Activated naive CD4-positive, alpha-beta T cell treated with anti-CD3 and anti-CD28 coated beads, Interleukin-2, amount 50 U/mL, for 24 hours (primary cell): ENCODE results near the gene GNA15.

Experiments
- H3K27ac Mint-ChIP-seq: one replicate; pipeline ENCODE4 v1.8.0; 2021; ENCODE audit warnings: mild to moderate bottlenecking, mixed read lengths
- H3K27me3 Mint-ChIP-seq: one replicate; pipeline ENCODE4 v1.8.0; 2021; ENCODE audit warnings: mixed read lengths
- H3K36me3 Mint-ChIP-seq: one replicate; pipeline ENCODE4 v1.8.0; 2021; ENCODE audit warnings: mixed read lengths
- H3K4me1 Mint-ChIP-seq: one replicate; pipeline ENCODE4 v1.8.0; 2021; ENCODE audit warnings: mixed read lengths
- H3K4me3 Mint-ChIP-seq: one replicate; pipeline ENCODE4 v1.8.0; 2021; ENCODE audit warnings: mild to moderate bottlenecking, mixed read lengths
- H3K9me3 Mint-ChIP-seq: one replicate; pipeline ENCODE4 v1.8.0; 2021; ENCODE audit warnings: mixed read lengths

Gene GNA15

GRCh38 chr19:3125900-3126524 is 9.8 kb upstream of the GNA15 start:
- Mint-ChIP-seq H3K36me3 (no peaks in the 10 kb centered on the region), H3K27ac (no peak overlapping the region), H3K9me3 (no peaks in the 10 kb centered on the region), H3K4me3 (no peak overlapping the region), H3K27me3 (no peaks in the 10 kb centered on the region), H3K4me1 (peaks cover 5% of the 10 kb centered on the region)

GRCh38 chr19:3129112-3129511 is 6.7 kb upstream of the GNA15 start:
- Mint-ChIP-seq H3K4me3 (no peak overlapping the region), H3K4me1 (peaks cover 20% of the 10 kb centered on the region), H3K27me3 (no peaks in the 10 kb centered on the region), H3K27ac (no peak overlapping the region), H3K36me3 (no peaks in the 10 kb centered on the region), H3K9me3 (no peaks in the 10 kb centered on the region)

- H3K27ac Mint-ChIP-seq, result no peak overlapping the region
- H3K4me3 Mint-ChIP-seq, result peak overlapping the region; percentile 39
- H3K4me1 Mint-ChIP-seq, result peaks cover 20% of the 10 kb centered on the region
- H3K36me3 Mint-ChIP-seq, result no peaks in the 10 kb centered on the region
- no peaks in the 10 kb centered on the region for H3K9me3 Mint-ChIP-seq
- peaks cover 2% of the 10 kb centered on the region for H3K27me3 Mint-ChIP-seq
These were observed 4.7 kb upstream of the GNA15 start for GRCh38 chr19:3131168-3131567.

GRCh38 chr19:3132971-3133792 is 2.7 kb upstream of the GNA15 start:
- Mint-ChIP-seq H3K4me1 (peaks cover 20% of the 10 kb centered on the region), H3K27me3 (peaks cover 6% of the 10 kb centered on the region), H3K4me3 (peak overlapping the region; percentile 65), H3K27ac (peak overlapping the region; percentile 61), H3K9me3 (no peaks in the 10 kb centered on the region), H3K36me3 (peaks cover 2% of the 10 kb centered on the region)

GRCh38 chr19:3133793-3134116 is 2.1 kb upstream of the GNA15 start:
- Mint-ChIP-seq H3K27ac (no peak overlapping the region), H3K4me1 (peaks cover 20% of the 10 kb centered on the region), H3K27me3 (peaks cover 6% of the 10 kb centered on the region), H3K36me3 (peaks cover 2% of the 10 kb centered on the region), H3K9me3 (no peaks in the 10 kb centered on the region), H3K4me3 (peak overlapping the region; percentile 65)

GRCh38 chr19:3136684-3137055 is 837 bp downstream of the GNA15 start:
- no peaks in the 10 kb centered on the region for H3K9me3 Mint-ChIP-seq
- H3K27me3 Mint-ChIP-seq, result peaks cover 6% of the 10 kb centered on the region
- H3K27ac Mint-ChIP-seq, result no peak overlapping the region
- H3K36me3 Mint-ChIP-seq, result peaks cover 2% of the 10 kb centered on the region
- H3K4me3 Mint-ChIP-seq, result peak overlapping the region; percentile 47
- peaks cover 25% of the 10 kb centered on the region for H3K4me1 Mint-ChIP-seq

GRCh38 chr19:3137119-3137518 is 1.3 kb downstream of the GNA15 start:
- Mint-ChIP-seq H3K9me3 (no peaks in the 10 kb centered on the region), H3K4me1 (peaks cover 28% of the 10 kb centered on the region)

GRCh38 chr19:3138268-3138667 is 2.4 kb downstream of the GNA15 start:
- Mint-ChIP-seq H3K27me3 (peaks cover 6% of the 10 kb centered on the region), H3K27ac (no peak overlapping the region), H3K36me3 (peaks cover 2% of the 10 kb centered on the region), H3K4me1 (peaks cover 26% of the 10 kb centered on the region), H3K9me3 (no peaks in the 10 kb centered on the region), H3K4me3 (no peak overlapping the region)

More at GRCh38 chr19:3137119-3137518, 1.3 kb downstream of the GNA15 start:
- H3K27ac Mint-ChIP-seq, result no peak overlapping the region
- H3K4me3 Mint-ChIP-seq, result peak overlapping the region; percentile 47
- H3K36me3 Mint-ChIP-seq, result peaks cover 2% of the 10 kb centered on the region
- H3K27me3 Mint-ChIP-seq, result peaks cover 6% of the 10 kb centered on the region

- H3K4me3 Mint-ChIP-seq, result no peak overlapping the region
- no peak overlapping the region for H3K27ac Mint-ChIP-seq
These were observed 4.8 kb downstream of the GNA15 start for GRCh38 chr19:3140667-3141038.

GRCh38 chr19:3142292-3142670 is 6.4 kb downstream of the GNA15 start:
- Mint-ChIP-seq H3K36me3 (no peaks in the 10 kb centered on the region), H3K4me3 (no peak overlapping the region), H3K9me3 (no peaks in the 10 kb centered on the region), H3K4me1 (peaks cover 18% of the 10 kb centered on the region), H3K27ac (peak overlapping the region; percentile 47), H3K27me3 (no peaks in the 10 kb centered on the region)

More at GRCh38 chr19:3140667-3141038, 4.8 kb downstream of the GNA15 start:
- H3K27me3 Mint-ChIP-seq, result peaks cover 5% of the 10 kb centered on the region
- peaks cover 2% of the 10 kb centered on the region for H3K36me3 Mint-ChIP-seq
- no peaks in the 10 kb centered on the region for H3K9me3 Mint-ChIP-seq
- H3K4me1 Mint-ChIP-seq, result peaks cover 18% of the 10 kb centered on the region

- H3K27ac Mint-ChIP-seq, result no peak overlapping the region
- H3K9me3 Mint-ChIP-seq, result no peaks in the 10 kb centered on the region
- no peaks in the 10 kb centered on the region for H3K36me3 Mint-ChIP-seq
- H3K27me3 Mint-ChIP-seq, result no peaks in the 10 kb centered on the region
- H3K4me1 Mint-ChIP-seq, result peaks cover 18% of the 10 kb centered on the region
- no peak overlapping the region for H3K4me3 Mint-ChIP-seq
These were observed 7.0 kb downstream of the GNA15 start for GRCh38 chr19:3142781-3143337.

GRCh38 chr19:3145909-3146676 is 10.3 kb downstream of the GNA15 start:
- Mint-ChIP-seq H3K9me3 (no peaks in the 10 kb centered on the region), H3K27ac (peak overlapping the region; percentile 23), H3K4me1 (peaks cover 9% of the 10 kb centered on the region), H3K4me3 (no peak overlapping the region), H3K36me3 (no peaks in the 10 kb centered on the region), H3K27me3 (no peaks in the 10 kb centered on the region)

GRCh38 chr19:3146677-3147100 is 10.9 kb downstream of the GNA15 start:
- no peaks in the 10 kb centered on the region for H3K27me3 Mint-ChIP-seq
- H3K4me1 Mint-ChIP-seq, result peaks cover 8% of the 10 kb centered on the region
- no peaks in the 10 kb centered on the region for H3K36me3 Mint-ChIP-seq
- no peak overlapping the region for H3K4me3 Mint-ChIP-seq
- peak overlapping the region; percentile 23 for H3K27ac Mint-ChIP-seq
- no peaks in the 10 kb centered on the region for H3K9me3 Mint-ChIP-seq

GRCh38 chr19:3148503-3148902 is 12.7 kb downstream of the GNA15 start:
- Mint-ChIP-seq H3K9me3 (no peaks in the 10 kb centered on the region), H3K27ac (no peak overlapping the region), H3K27me3 (no peaks in the 10 kb centered on the region), H3K4me3 (no peak overlapping the region), H3K36me3 (no peaks in the 10 kb centered on the region), H3K4me1 (no peaks in the 10 kb centered on the region)

- H3K27me3 Mint-ChIP-seq, result no peaks in the 10 kb centered on the region
- no peak overlapping the region for H3K4me3 Mint-ChIP-seq
- no peak overlapping the region for H3K27ac Mint-ChIP-seq
- H3K9me3 Mint-ChIP-seq, result no peaks in the 10 kb centered on the region
- H3K36me3 Mint-ChIP-seq, result no peaks in the 10 kb centered on the region
- no peaks in the 10 kb centered on the region for H3K4me1 Mint-ChIP-seq
These were observed 13.3 kb downstream of the GNA15 start for GRCh38 chr19:3149089-3149488.
